Stimulated activated CD4-positive, alpha-beta T cell treated with anti-CD3 and anti-CD28 coated beads, Interleukin-15, amount 100 ng/mL, for 48 hours (primary cell): ENCODE data around the gene RRAD.

Source experiments
- DNase-seq, 2 donors: peaks; one replicate each; pipeline ENCODE4 v3.0.0-alpha.2; 2020; ENCODE audit warnings: low read depth in 2 of 2

The RRAD gene

DNA sequence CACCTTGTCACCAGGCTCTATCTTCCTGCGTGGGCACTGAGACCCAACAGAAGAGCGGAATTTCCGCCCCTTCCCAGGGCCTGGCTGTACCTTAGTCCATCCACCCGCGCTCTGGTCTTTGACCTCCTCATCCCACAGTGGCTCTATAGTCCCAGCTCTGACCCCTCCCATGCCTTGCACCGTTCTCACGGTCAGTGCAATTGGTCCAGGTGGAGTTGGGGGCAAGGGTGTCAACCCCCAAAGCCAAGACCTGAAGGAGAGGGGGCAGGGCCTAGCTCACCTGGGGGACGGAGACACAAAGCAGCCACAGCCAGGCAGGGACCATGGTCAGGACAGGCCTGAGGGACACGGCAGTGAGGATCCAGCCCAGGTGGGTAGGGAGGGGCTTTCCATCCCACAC is 7.6 kb downstream of the RRAD start:
- DNase-seq: no peak

GRCh38 chr16:66916518-66916917 is 8.8 kb downstream of the RRAD start:
- no peak for DNase-seq

GRCh38 chr16:66915041-66915440 is 10.3 kb downstream of the RRAD start:
- DNase-seq: no peak

DNA sequence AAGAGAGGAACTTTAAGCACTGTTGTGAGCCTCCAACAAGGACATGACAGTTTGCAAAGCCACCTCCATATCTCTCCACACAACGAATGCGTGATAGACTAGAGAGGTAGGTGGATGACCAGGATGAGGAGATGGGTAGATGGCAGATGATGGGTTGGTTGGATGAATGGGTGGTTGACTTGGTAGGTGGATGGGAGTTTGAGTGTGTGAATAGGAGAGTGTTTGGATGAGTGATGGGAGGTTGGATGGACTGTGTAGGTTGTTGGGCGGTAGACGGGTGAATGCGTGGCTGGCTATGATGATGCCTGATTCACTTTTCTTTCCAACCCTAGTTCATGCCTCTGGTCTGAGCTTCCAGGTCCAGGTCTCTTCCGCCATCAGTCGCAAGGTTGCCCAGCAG is 10.8 kb downstream of the RRAD start:
- no peak for DNase-seq

DNA sequence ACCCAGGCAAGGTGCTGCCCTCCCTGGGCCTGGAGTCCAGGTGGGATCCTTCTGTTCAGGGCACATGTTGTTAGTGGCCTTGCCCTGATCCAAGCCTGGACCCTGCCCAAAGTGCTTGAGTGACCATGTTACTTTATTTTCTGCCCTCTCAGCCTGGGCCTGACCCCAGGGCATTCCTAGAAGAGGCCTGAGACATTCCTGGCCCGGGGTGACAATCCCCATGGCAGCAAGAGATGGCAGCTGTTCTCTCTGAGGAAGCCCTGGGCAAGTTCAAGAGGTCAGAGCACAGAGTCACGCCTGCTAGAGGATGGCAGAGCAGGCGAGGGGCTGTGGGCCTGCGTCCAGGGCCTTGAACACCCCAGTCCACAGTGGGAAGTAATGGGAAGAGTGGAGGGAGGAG is 11.6 kb downstream of the RRAD start:
- no peak for DNase-seq

GRCh38 chr16:66913081-66913480 is 12.3 kb downstream of the RRAD start:
- DNase-seq: no peak

DNA sequence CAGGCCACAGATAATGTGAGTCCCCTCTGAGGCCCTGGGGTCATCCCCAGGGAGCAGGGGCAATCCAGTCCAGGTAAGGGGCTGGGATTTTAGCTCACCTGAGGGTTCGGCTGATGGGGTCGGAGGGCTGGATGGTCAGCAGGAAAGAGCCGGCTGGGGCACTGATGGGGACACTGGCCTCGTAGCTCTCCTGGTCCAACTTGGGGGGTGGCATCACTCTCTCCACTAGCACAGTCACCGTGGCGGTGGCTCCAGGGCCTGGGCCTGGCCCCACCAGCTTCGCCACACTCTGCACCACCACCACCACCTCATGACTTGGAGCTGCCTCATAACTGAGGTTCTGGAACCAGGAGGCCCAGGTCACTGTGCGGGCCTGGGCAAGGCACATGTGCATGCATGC is 13.5 kb downstream of the RRAD start:
- no peak for DNase-seq

DNA sequence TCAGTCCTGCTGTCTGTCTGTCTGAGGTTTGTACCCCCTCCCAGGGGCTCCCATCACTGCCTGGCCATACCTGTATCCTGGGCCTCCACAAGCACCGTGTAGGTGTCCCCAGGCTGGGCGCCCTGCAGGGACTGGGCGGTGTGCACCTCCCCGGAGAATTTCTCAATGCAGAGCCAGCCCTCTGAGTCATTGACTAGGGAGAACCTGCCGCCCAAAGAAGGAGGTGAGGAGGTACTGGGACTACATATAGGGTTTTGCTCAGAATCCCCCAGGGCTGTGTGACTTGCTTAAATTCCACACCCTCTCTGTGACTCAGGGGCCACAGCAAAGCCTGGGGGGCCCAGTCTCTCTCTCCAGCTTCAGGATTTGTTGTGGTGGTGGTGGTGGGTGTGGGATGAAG is 14.2 kb downstream of the RRAD start:
- no peak for DNase-seq

GRCh38 chr16:66910175-66910940 is 15.0 kb downstream of the RRAD start:
- DNase-seq: no peak

- no peak for DNase-seq
These were observed 16.4 kb downstream of the RRAD start for GRCh38 chr16:66908762-66909559.

DNA sequence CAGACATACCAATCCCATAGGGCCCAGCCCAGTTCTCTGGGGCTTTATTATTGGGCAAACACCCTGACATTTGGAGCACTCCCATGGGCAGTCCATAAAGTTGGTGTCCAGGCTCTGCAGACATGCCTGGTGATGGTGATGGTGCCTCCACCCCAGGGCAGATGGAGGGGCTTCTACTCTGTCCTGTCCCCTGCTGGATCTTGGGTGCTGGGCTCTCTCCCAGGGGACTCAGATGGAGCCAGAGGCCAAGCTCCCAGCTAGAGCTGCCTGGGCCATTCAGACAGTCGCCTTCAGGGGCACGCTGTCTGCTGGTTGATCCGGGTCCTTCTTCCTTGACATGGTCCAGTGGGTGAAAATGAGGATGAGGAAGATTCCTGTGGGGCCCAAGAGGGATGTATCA is 17.2 kb downstream of the RRAD start:
- DNase-seq: no peak

- no peak for DNase-seq
These were observed 18.2 kb downstream of the RRAD start for GRCh38 chr16:66906916-66907836.

DNA sequence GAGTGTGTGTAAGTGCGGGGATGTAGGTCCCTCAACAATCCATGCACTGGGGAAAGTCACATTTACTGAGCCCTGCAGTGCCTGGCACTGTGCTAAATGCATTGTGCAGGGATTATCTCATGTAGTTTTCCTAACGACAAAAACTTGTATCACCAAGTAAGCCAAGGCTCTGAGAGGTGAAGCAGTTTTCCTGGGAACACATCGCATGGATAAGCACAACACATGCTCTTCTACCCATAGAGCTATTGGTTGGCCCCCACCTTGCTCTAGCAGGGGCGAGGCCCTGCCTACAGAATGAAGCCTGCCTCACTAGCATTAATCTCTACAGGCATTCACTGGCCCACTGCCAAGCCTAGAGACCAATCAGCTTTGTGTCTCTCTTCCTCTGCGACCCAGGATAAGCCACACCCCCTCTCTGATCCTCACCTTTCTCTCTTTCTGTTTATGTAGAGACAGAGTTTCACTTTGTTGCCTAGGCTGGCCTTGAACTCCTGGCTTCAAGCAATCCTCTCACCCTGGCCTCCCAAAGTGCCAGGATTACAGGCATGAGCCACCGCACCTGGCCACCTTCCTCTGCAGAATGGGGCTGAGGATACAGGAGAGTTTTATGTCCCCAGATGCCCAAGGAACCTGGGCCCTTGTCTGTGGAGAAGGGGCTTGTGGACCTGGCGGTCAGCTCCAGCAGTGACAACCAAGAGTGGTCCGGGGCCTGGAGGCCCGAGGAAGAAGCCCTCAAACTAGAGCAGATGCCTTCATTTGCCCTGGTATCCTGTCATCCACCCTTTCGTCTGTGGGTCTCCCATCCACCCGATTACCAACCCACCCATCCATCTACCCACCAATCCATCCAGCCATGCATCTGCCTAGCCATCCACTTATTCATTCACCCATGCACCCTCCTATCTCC is 19.4 kb downstream of the RRAD start:
- DNase-seq: peak in 1 of 2 donors; percentile 25

GRCh38 chr16:66904846-66905632 is 20.3 kb downstream of the RRAD start:
- DNase-seq: no peak

DNA sequence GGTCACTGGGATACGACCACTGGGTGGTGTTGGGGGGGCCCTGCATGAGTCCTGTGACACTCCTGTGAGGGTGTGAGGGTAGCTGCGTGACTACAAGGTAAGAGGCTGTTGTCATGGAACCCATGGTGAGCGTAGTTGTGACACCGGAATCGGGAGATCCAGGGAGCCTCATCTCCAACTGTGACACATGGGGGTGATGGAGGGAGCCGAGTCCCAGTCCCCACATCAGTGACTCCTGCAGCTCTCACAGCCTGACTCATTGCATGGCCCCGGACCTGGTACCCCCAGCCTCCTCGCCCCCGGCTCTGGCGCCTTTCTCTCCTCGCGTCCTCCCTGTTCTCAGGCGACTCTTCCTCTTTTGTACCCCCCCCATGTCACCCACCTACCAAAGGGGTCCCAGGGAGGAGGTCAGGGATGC is 20.9 kb downstream of the RRAD start:
- DNase-seq: no peak

GRCh38 chr16:66903544-66904427 is 21.5 kb downstream of the RRAD start:
- no peak for DNase-seq

- DNase-seq: no peak
These were observed 22.4 kb downstream of the RRAD start for GRCh38 chr16:66902648-66903543.

GRCh38 chr16:66901626-66902025 is 23.7 kb downstream of the RRAD start:
- no peak for DNase-seq
